Ascending aorta (tissue), 2 donors: ENCODE measurements around the gene SPAG17. TPM values are rescaled to one million over a fixed set of nuclear protein-coding genes. Genes with fewer than 3 reads are reported as not detected.

Experiments used
- DNase-seq, 2 donors: peaks; one replicate each; pipeline ENCODE4 v3.0.0-alpha.2; 2019; ENCODE audit warnings: low spot score in 2 of 2
- H3K27ac ChIP-seq, 2 donors: fragments of 200-600 bp; sonication (generic); one replicate each; pipeline ENCODE4 v1.5.1; 2016 to 2017; ENCODE audit warnings: mild to moderate bottlenecking in 1 of 2
- H3K27me3 ChIP-seq: fragments of 200-600 bp; sonication (generic); one replicate; pipeline ENCODE4 v1.5.1; 2017
- H3K36me3 ChIP-seq, 2 donors: fragments of 200-600 bp; sonication (generic); one replicate each; pipeline ENCODE4 v1.5.1; 2016
- H3K4me1 ChIP-seq, 2 donors: fragments of 200-600 bp; sonication (generic); one replicate each; pipeline ENCODE4 v1.5.1; 2016 to 2017; ENCODE audit warnings: mild to moderate bottlenecking in 1 of 2
- H3K4me3 ChIP-seq, 2 donors: fragments of 200-600 bp; sonication (generic); one replicate each; pipeline ENCODE4 v1.5.1; 2016 to 2017; ENCODE audit warnings: mild to moderate bottlenecking in 1 of 2
- H3K9me3 ChIP-seq, 2 donors: fragments of 200-600 bp; sonication (generic); one replicate each; pipeline ENCODE4 v1.5.1; 2016
- intact Hi-C: fragments of 100-400 bp; cut with DNase I; formaldehyde crosslinking; loops from one replicate; pipeline ENCODE4 v1.15.1; 2023
- total RNA-seq: library from RNA; depleted of rRNA; stranded (reverse); fragments of >200 nt; gene quantifications from one replicate; pipeline ENCODE4 v1.1.0, GENCODE V29; 2016
- TF ChIP-seq, protein P1 (sequence below), 3 experiments: fragments of 200-600 bp in 2 of 3; fragments of 450-650 bp in 1 of 3; sonication (generic) in 2 of 3; IDR thresholded peaks; one replicate each; pipeline ENCODE4 v1.5.1; 2016 to 2019; ENCODE audit warnings: antibody characterized with exemption in 3 of 3, mild to moderate bottlenecking in 1 of 3, moderate library complexity in 1 of 3

Gene SPAG17
- total RNA-seq, 1 donor from 2014 or later, result not detected

GRCh38 chr1:118008011-118008410 lies 177.0 kb downstream of the SPAG17 start:
- no peak overlapping the region for H3K27ac ChIP-seq
- H3K4me3 ChIP-seq, result no peak overlapping the region
- no peaks in the 10 kb centered on the region for H3K27me3 ChIP-seq
- DNase-seq, result no peak
- no peaks in the 10 kb centered on the region for H3K4me1 ChIP-seq
- intact Hi-C loops, result no loop called here
- no peaks in the 10 kb centered on the region for H3K36me3 ChIP-seq
- H3K9me3 ChIP-seq, result no peaks in the 10 kb centered on the region
- TF ChIP-seq, protein P1, sequence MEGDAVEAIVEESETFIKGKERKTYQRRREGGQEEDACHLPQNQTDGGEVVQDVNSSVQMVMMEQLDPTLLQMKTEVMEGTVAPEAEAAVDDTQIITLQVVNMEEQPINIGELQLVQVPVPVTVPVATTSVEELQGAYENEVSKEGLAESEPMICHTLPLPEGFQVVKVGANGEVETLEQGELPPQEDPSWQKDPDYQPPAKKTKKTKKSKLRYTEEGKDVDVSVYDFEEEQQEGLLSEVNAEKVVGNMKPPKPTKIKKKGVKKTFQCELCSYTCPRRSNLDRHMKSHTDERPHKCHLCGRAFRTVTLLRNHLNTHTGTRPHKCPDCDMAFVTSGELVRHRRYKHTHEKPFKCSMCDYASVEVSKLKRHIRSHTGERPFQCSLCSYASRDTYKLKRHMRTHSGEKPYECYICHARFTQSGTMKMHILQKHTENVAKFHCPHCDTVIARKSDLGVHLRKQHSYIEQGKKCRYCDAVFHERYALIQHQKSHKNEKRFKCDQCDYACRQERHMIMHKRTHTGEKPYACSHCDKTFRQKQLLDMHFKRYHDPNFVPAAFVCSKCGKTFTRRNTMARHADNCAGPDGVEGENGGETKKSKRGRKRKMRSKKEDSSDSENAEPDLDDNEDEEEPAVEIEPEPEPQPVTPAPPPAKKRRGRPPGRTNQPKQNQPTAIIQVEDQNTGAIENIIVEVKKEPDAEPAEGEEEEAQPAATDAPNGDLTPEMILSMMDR (IDR thresholded peaks at IDR 0.05), result no peak

- Histone ChIP-seq H3K27ac (no peak overlapping the region), H3K4me1 (no peaks in the 10 kb centered on the region), H3K4me3 (no peak overlapping the region), H3K9me3 (no peaks in the 10 kb centered on the region), H3K36me3 (no peaks in the 10 kb centered on the region), H3K27me3 (no peaks in the 10 kb centered on the region)
- intact Hi-C loops, result no loop called here
- TF ChIP-seq, protein P1 (IDR thresholded peaks at IDR 0.05), result no peak
- DNase-seq, result no peak
Measured at GRCh38 chr1:118007391-118007790, 177.6 kb downstream of the SPAG17 start.

- Histone ChIP-seq H3K36me3 (no peaks in the 10 kb centered on the region), H3K4me1 (no peaks in the 10 kb centered on the region), H3K27ac (no peak overlapping the region), H3K27me3 (no peaks in the 10 kb centered on the region), H3K9me3 (no peaks in the 10 kb centered on the region), H3K4me3 (no peak overlapping the region)
- intact Hi-C loops, result no loop called here
- TF ChIP-seq, protein P1 (IDR thresholded peaks at IDR 0.05), result no peak
- DNase-seq, result no peak
Measured at GRCh38 chr1:118004312-118004711, 180.7 kb downstream of the SPAG17 start.

DNA sequence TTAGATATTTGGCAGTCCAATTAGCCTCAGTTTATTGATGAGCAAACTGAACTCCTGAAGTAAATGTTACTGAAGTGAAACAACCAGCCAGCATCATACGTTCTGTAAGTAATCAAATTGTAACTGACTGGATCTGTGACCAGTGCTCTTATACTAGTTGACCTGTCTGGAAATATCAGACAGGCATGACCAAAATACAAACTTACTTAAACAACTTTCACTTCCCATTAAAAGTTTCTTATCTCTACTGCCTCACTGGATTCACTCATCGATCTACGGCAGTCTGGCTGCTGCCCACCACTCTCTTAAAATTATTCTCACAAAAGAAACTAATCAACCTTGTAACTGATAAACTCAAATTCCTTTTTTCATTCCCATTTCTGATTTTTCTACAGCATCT lies 199.1 kb downstream of the SPAG17 start:
- no peaks in the 10 kb centered on the region for H3K36me3 ChIP-seq
- TF ChIP-seq, protein P1 (IDR thresholded peaks at IDR 0.05), result no peak
- H3K4me1 ChIP-seq, result no peaks in the 10 kb centered on the region
- no peak for DNase-seq
- no peaks in the 10 kb centered on the region for H3K27me3 ChIP-seq
- no peaks in the 10 kb centered on the region for H3K9me3 ChIP-seq
- no peak overlapping the region for H3K4me3 ChIP-seq
- H3K27ac ChIP-seq, result no peak overlapping the region
- intact Hi-C loops, result no loop called here

- Histone ChIP-seq H3K9me3 (no peaks in the 10 kb centered on the region), H3K36me3 (no peaks in the 10 kb centered on the region), H3K4me1 (no peaks in the 10 kb centered on the region), H3K27me3 (no peaks in the 10 kb centered on the region), H3K27ac (no peak overlapping the region), H3K4me3 (no peak overlapping the region)
- intact Hi-C loops, result no loop called here
- TF ChIP-seq, protein P1 (IDR thresholded peaks at IDR 0.05), result no peak
- DNase-seq, result no peak
Measured at GRCh38 chr1:117985239-117985638, 199.8 kb downstream of the SPAG17 start.
